HEK293 (cell line): ENCODE measurements around the gene ADAMTS2.

Experiments
- CTCF ChIA-PET: fragments of 350-600 bp; formaldehyde crosslinking; extraction: SDS; loops from one replicate; lab custom pipeline; 2021; ENCODE audit warnings: antibody characterized with exemption; lab: Yijun Ruan, JAX
- POLR2A ChIA-PET: fragments of 300-600 bp; formaldehyde crosslinking; extraction: SDS; loops from one replicate; lab custom pipeline; 2020; ENCODE audit warnings: antibody characterized with exemption, inconsistent platforms; lab: Yijun Ruan, JAX
- H3K27ac ChIP-seq: fragments of 200-500 bp; sonication (Bioruptor generic); 2 replicates; pipeline ENCODE4 v1.5.1; 2014; ENCODE audit warnings: low read depth, low read length, control low read depth, inconsistent platforms; ENCODE audit errors: extremely low read depth
- H3K36me3 ChIP-seq, 2 experiments: fragments of 200-500 bp in 1 of 2; sonication (Bioruptor generic) in 1 of 2; 1 replicate in 1 of 2; 2 replicates in 1 of 2; pipeline ENCODE4 v1.5.1; 2014 to 2017; ENCODE audit warnings: inconsistent platforms in 2 of 2, low read length in 2 of 2; ENCODE audit not compliant: control insufficient read depth in 2 of 2, insufficient read depth in 1 of 2
- H3K4me1 ChIP-seq: fragments of 200-500 bp; sonication (Bioruptor generic); 2 replicates; pipeline ENCODE4 v1.5.1; 2014; ENCODE audit warnings: mild to moderate bottlenecking, low read length, inconsistent platforms; ENCODE audit not compliant: control insufficient read depth, insufficient read depth
- H3K4me3 ChIP-seq: 2 replicates; pipeline ENCODE4 v1.5.1; 2011; ENCODE audit warnings: low read depth, mild to moderate bottlenecking, control low read depth, low read length, moderate library complexity
- H3K9me3 ChIP-seq: fragments of 200-500 bp; sonication (Bioruptor generic); 2 replicates; pipeline ENCODE4 v1.5.1; 2014; ENCODE audit warnings: low read depth, low read length, inconsistent platforms; ENCODE audit not compliant: control insufficient read depth, insufficient read depth
- GLI2 ChIP-seq: fragments of 450-650 bp; formaldehyde crosslinking; IDR thresholded peaks from 2 replicates; pipeline ENCODE4; 2017; ENCODE audit warnings: missing biosample characterization, missing genetic modification characterization, low read depth, borderline replicate concordance
- MZF1 ChIP-seq: fragments of 450-650 bp; formaldehyde crosslinking; IDR thresholded peaks from 2 replicates; pipeline ENCODE4 v1.5.1; 2017; ENCODE audit warnings: missing biosample characterization, missing genetic modification characterization, borderline replicate concordance
- ZIC2 ChIP-seq: fragments of 450-650 bp; formaldehyde crosslinking; IDR thresholded peaks from 2 replicates; pipeline ENCODE4 v1.5.1; 2016; ENCODE audit warnings: missing biosample characterization, missing genetic modification characterization
- ZNF155 ChIP-seq: fragments of 450-650 bp; formaldehyde crosslinking; IDR thresholded peaks from 2 replicates; pipeline ENCODE4 v1.5.1; 2016; ENCODE audit warnings: missing biosample characterization, missing genetic modification characterization
- ZNF248 ChIP-seq: fragments of 450-650 bp; formaldehyde crosslinking; IDR thresholded peaks from 2 replicates; pipeline ENCODE4 v1.5.1; 2017; ENCODE audit warnings: missing biosample characterization, missing genetic modification characterization
- ZNF266 ChIP-seq: fragments of 450-650 bp; formaldehyde crosslinking; IDR thresholded peaks from 2 replicates; pipeline ENCODE4 v1.5.1; 2016; ENCODE audit warnings: missing biosample characterization, missing genetic modification characterization, low read depth
- ZNF292 ChIP-seq: fragments of 450-650 bp; formaldehyde crosslinking; IDR thresholded peaks from 2 replicates; pipeline ENCODE4 v1.5.1; 2016; ENCODE audit warnings: low read depth, missing biosample characterization, missing genetic modification characterization, borderline replicate concordance
- ZNF302 ChIP-seq: fragments of 450-650 bp; formaldehyde crosslinking; IDR thresholded peaks from 2 replicates; pipeline ENCODE4 v1.5.1; 2016; ENCODE audit warnings: missing biosample characterization, missing genetic modification characterization, low read depth
- ZNF324 ChIP-seq: fragments of 450-650 bp; formaldehyde crosslinking; IDR thresholded peaks from 2 replicates; pipeline ENCODE4 v1.5.1; 2016; ENCODE audit warnings: missing biosample characterization, missing genetic modification characterization
- ZNF600 ChIP-seq: fragments of 450-650 bp; formaldehyde crosslinking; IDR thresholded peaks from 2 replicates; pipeline ENCODE4 v1.5.1; 2016; ENCODE audit warnings: missing biosample characterization, missing genetic modification characterization
- TF ChIP-seq, protein P1 (sequence below): fragments of 450-650 bp; formaldehyde crosslinking; IDR thresholded peaks from 2 replicates; pipeline ENCODE4 v1.5.1; 2016; ENCODE audit warnings: missing biosample characterization, missing genetic modification characterization
- TF ChIP-seq, protein P2 (sequence below): sonication (generic); formaldehyde crosslinking; IDR thresholded peaks from 2 replicates; pipeline ENCODE4 v1.8.1; 2022; ENCODE audit warnings: mild to moderate bottlenecking, moderate library complexity, missing genetic modification reagents
- TF ChIP-seq, protein P3 (sequence below): fragments of 450-650 bp; formaldehyde crosslinking; IDR thresholded peaks from 2 replicates; pipeline ENCODE4 v1.5.1; 2016; ENCODE audit warnings: missing biosample characterization, missing genetic modification characterization
- TF ChIP-seq, protein P4 (sequence below): fragments of 450-650 bp; formaldehyde crosslinking; IDR thresholded peaks from 2 replicates; pipeline ENCODE4 v1.5.1; 2016; ENCODE audit warnings: missing biosample characterization, missing genetic modification characterization
- TF ChIP-seq, protein P5 (sequence below): fragments of 450-650 bp; formaldehyde crosslinking; IDR thresholded peaks from 2 replicates; pipeline ENCODE4 v1.5.1; 2016; ENCODE audit warnings: missing biosample characterization, missing genetic modification characterization, borderline replicate concordance
- TF ChIP-seq, protein P6 (sequence below): fragments of 450-650 bp; formaldehyde crosslinking; IDR thresholded peaks from 2 replicates; pipeline ENCODE4 v1.5.1; 2016; ENCODE audit warnings: missing biosample characterization, missing genetic modification characterization

Gene ADAMTS2

DNA sequence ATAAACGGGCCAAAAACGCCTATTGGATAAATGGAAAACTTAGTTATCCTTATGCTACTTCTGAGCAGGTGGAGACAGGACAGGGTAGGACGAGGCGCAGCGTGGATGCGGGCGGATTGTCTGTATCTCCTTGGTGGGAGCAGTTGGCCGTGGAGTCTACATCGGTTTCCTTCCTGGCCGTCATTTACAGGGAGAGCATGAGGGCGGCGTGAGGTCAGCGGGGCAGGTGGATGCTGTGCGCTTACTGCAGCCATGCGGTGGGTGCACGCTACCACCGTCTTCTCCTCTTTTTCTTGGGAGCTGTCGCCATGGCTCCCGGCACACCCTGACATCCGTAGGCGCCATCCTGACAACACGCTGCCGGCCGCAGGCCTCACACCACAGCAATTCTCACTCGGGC is 121.3 kb downstream of the ADAMTS2 start (continued):
- TF ChIP-seq, protein P1, sequence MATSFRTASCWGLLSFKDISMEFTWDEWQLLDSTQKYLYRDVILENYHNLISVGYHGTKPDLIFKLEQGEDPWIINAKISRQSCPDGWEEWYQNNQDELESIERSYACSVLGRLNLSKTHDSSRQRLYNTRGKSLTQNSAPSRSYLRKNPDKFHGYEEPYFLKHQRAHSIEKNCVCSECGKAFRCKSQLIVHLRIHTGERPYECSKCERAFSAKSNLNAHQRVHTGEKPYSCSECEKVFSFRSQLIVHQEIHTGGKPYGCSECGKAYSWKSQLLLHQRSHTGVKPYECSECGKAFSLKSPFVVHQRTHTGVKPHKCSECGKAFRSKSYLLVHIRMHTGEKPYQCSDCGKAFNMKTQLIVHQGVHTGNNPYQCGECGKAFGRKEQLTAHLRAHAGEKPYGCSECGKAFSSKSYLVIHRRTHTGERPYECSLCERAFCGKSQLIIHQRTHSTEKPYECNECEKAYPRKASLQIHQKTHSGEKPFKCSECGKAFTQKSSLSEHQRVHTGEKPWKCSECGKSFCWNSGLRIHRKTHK (tag by site-specific recombination) = no peak
- no peak for TF ChIP-seq ZNF292 (tag by site-specific recombination)
- no peak for TF ChIP-seq GLI2
- no peak for TF ChIP-seq ZNF248 (tag by site-specific recombination)
- no peak for TF ChIP-seq ZNF324 (tag by site-specific recombination)
- no peak for TF ChIP-seq ZIC2 (tag by site-specific recombination)
- no peak for TF ChIP-seq ZNF155
- no peak for TF ChIP-seq ZNF600 (tag by site-specific recombination)
- TF ChIP-seq, protein P2, sequence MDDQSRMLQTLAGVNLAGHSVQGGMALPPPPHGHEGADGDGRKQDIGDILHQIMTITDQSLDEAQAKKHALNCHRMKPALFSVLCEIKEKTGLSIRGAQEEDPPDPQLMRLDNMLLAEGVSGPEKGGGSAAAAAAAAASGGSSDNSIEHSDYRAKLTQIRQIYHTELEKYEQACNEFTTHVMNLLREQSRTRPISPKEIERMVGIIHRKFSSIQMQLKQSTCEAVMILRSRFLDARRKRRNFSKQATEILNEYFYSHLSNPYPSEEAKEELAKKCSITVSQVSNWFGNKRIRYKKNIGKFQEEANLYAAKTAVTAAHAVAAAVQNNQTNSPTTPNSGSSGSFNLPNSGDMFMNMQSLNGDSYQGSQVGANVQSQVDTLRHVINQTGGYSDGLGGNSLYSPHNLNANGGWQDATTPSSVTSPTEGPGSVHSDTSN = no peak
- TF ChIP-seq, protein P3, sequence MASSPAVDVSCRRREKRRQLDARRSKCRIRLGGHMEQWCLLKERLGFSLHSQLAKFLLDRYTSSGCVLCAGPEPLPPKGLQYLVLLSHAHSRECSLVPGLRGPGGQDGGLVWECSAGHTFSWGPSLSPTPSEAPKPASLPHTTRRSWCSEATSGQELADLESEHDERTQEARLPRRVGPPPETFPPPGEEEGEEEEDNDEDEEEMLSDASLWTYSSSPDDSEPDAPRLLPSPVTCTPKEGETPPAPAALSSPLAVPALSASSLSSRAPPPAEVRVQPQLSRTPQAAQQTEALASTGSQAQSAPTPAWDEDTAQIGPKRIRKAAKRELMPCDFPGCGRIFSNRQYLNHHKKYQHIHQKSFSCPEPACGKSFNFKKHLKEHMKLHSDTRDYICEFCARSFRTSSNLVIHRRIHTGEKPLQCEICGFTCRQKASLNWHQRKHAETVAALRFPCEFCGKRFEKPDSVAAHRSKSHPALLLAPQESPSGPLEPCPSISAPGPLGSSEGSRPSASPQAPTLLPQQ (tag by site-specific recombination) = no peak

DNA sequence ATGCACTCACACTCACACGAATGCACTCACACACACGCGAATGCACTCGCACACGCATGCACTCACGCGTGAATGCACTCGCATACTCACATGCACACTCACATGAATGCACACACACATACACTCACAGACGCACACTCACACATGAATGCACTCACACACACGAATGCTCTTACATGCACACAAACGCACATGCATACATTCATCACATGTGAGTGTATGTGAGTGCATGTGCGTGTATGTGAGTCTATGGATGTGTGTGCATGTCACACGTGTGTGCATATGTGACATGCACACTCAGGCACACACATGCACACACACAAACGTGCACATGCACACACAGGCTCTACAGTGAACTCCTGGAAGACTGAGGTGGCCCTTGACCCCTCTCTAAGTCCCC is 121.7 kb downstream of the ADAMTS2 start:
- no peaks in the 10 kb centered on the region for H3K4me1 ChIP-seq
- no peaks in the 10 kb centered on the region for H3K36me3 ChIP-seq
- no peak overlapping the region for H3K27ac ChIP-seq
- POLR2A ChIA-PET = no interaction called here
- no peaks in the 10 kb centered on the region for H3K9me3 ChIP-seq
- CTCF ChIA-PET = no interaction called here
- TF ChIP-seq MZF1 (no peak), ZNF266 (tag by site-specific recombination) (no peak), ZNF302 (tag by site-specific recombination) (no peak)
- TF ChIP-seq, protein P4, sequence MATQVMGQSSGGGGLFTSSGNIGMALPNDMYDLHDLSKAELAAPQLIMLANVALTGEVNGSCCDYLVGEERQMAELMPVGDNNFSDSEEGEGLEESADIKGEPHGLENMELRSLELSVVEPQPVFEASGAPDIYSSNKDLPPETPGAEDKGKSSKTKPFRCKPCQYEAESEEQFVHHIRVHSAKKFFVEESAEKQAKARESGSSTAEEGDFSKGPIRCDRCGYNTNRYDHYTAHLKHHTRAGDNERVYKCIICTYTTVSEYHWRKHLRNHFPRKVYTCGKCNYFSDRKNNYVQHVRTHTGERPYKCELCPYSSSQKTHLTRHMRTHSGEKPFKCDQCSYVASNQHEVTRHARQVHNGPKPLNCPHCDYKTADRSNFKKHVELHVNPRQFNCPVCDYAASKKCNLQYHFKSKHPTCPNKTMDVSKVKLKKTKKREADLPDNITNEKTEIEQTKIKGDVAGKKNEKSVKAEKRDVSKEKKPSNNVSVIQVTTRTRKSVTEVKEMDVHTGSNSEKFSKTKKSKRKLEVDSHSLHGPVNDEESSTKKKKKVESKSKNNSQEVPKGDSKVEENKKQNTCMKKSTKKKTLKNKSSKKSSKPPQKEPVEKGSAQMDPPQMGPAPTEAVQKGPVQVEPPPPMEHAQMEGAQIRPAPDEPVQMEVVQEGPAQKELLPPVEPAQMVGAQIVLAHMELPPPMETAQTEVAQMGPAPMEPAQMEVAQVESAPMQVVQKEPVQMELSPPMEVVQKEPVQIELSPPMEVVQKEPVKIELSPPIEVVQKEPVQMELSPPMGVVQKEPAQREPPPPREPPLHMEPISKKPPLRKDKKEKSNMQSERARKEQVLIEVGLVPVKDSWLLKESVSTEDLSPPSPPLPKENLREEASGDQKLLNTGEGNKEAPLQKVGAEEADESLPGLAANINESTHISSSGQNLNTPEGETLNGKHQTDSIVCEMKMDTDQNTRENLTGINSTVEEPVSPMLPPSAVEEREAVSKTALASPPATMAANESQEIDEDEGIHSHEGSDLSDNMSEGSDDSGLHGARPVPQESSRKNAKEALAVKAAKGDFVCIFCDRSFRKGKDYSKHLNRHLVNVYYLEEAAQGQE = no peak
- TF ChIP-seq, protein P5, sequence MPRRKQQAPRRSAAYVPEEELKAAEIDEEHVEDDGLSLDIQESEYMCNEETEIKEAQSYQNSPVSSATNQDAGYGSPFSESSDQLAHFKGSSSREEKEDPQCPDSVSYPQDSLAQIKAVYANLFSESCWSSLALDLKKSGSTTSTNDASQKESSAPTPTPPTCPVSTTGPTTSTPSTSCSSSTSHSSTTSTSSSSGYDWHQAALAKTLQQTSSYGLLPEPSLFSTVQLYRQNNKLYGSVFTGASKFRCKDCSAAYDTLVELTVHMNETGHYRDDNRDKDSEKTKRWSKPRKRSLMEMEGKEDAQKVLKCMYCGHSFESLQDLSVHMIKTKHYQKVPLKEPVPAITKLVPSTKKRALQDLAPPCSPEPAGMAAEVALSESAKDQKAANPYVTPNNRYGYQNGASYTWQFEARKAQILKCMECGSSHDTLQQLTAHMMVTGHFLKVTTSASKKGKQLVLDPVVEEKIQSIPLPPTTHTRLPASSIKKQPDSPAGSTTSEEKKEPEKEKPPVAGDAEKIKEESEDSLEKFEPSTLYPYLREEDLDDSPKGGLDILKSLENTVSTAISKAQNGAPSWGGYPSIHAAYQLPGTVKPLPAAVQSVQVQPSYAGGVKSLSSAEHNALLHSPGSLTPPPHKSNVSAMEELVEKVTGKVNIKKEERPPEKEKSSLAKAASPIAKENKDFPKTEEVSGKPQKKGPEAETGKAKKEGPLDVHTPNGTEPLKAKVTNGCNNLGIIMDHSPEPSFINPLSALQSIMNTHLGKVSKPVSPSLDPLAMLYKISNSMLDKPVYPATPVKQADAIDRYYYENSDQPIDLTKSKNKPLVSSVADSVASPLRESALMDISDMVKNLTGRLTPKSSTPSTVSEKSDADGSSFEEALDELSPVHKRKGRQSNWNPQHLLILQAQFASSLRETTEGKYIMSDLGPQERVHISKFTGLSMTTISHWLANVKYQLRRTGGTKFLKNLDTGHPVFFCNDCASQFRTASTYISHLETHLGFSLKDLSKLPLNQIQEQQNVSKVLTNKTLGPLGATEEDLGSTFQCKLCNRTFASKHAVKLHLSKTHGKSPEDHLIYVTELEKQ = no peak
- TF ChIP-seq, protein P6, sequence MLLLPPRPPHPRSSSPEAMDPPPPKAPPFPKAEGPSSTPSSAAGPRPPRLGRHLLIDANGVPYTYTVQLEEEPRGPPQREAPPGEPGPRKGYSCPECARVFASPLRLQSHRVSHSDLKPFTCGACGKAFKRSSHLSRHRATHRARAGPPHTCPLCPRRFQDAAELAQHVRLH = no peak
- no peak overlapping the region for H3K4me3 ChIP-seq
